Type B pancreatic cell (in vitro differentiated cells): Measurements from ENCODE around the gene MRPS34. TPM values are rescaled to one million over a fixed set of nuclear protein-coding genes. Genes with fewer than 3 reads are reported as not detected.
A peak's percentile ranks its signal among the peaks of the same experiment; 100 is the strongest.

Experiments
- DNase-seq: peaks from one replicate; pipeline ENCODE4 v3.0.0; 2021; ENCODE audit warnings: mixed read lengths; ENCODE audit not compliant: unreplicated experiment; ENCODE audit errors: extremely low spot score
- H3K27ac Mint-ChIP-seq: 2 replicates; pipeline ENCODE4 v1.8.0; 2021; ENCODE audit warnings: mild to moderate bottlenecking, mixed read lengths
- H3K27me3 Mint-ChIP-seq: 2 replicates; pipeline ENCODE4 v1.8.0; 2021; ENCODE audit warnings: mixed read lengths
- H3K36me3 Mint-ChIP-seq: 2 replicates; pipeline ENCODE4 v1.8.0; 2021; ENCODE audit warnings: mixed read lengths
- H3K4me1 Mint-ChIP-seq: one replicate; pipeline ENCODE4 v1.8.0; 2021; ENCODE audit warnings: mixed read lengths; ENCODE audit not compliant: unreplicated experiment
- H3K4me3 Mint-ChIP-seq: 2 replicates; pipeline ENCODE4 v1.8.0; 2021; ENCODE audit warnings: mild to moderate bottlenecking, mixed read lengths
- H3K9me3 Mint-ChIP-seq: 2 replicates; pipeline ENCODE4 v1.8.0; 2021; ENCODE audit warnings: mixed read lengths
- CTCF ChIP-seq: fragments of 200-600 bp; sonication (generic); conservative IDR thresholded peaks from 2 replicates; pipeline ENCODE4 v1.5.0; 2021; ENCODE audit warnings: antibody characterized with exemption, mild to moderate bottlenecking
- total RNA-seq: library from RNA; stranded (reverse); gene quantifications from 2 replicates; pipeline ENCODE4 v1.2.1, GENCODE V29; 2021; ENCODE audit warnings: low replicate concordance

The MRPS34 gene
- total RNA-seq, 1 donor from 2014 or later = 95.5 TPM

GRCh38 chr16:1760911-1761310, 12.0 kb downstream of the MRPS34 start:
- Mint-ChIP-seq H3K36me3 (no peaks in the 10 kb centered on the region), H3K4me1 (no peaks in the 10 kb centered on the region), H3K9me3 (no peaks in the 10 kb centered on the region), H3K27me3 (no peaks in the 10 kb centered on the region), H3K27ac (no peak overlapping the region), H3K4me3 (no peak overlapping the region)
- DNase-seq = no peak
- TF ChIP-seq CTCF = no peak

GRCh38 chr16:1759511-1759910, 13.4 kb downstream of the MRPS34 start:
- TF ChIP-seq CTCF = no peak
- no peak for DNase-seq
- H3K9me3 Mint-ChIP-seq = no peaks in the 10 kb centered on the region
- no peaks in the 10 kb centered on the region for H3K4me1 Mint-ChIP-seq
- no peak overlapping the region for H3K4me3 Mint-ChIP-seq
- H3K27ac Mint-ChIP-seq = no peak overlapping the region
- H3K27me3 Mint-ChIP-seq = no peaks in the 10 kb centered on the region
- no peaks in the 10 kb centered on the region for H3K36me3 Mint-ChIP-seq

GRCh38 chr16:1758923-1759322, 14.0 kb downstream of the MRPS34 start:
- no peaks in the 10 kb centered on the region for H3K27me3 Mint-ChIP-seq
- H3K27ac Mint-ChIP-seq = no peak overlapping the region

GRCh38 chr16:1757714-1758461, 15.0 kb downstream of the MRPS34 start:
- Mint-ChIP-seq H3K9me3 (no peaks in the 10 kb centered on the region), H3K27me3 (no peaks in the 10 kb centered on the region), H3K27ac (no peak overlapping the region), H3K36me3 (no peaks in the 10 kb centered on the region), H3K4me3 (no peak overlapping the region), H3K4me1 (no peaks in the 10 kb centered on the region)
- TF ChIP-seq CTCF = no peak
- no peak for DNase-seq

More at GRCh38 chr16:1758923-1759322, 14.0 kb downstream of the MRPS34 start:
- no peak for DNase-seq
- Mint-ChIP-seq H3K4me3 (no peak overlapping the region), H3K36me3 (no peaks in the 10 kb centered on the region), H3K9me3 (no peaks in the 10 kb centered on the region), H3K4me1 (no peaks in the 10 kb centered on the region)
- no peak for TF ChIP-seq CTCF

GRCh38 chr16:1754204-1754603, 18.7 kb downstream of the MRPS34 start:
- Mint-ChIP-seq H3K9me3 (no peaks in the 10 kb centered on the region), H3K36me3 (no peaks in the 10 kb centered on the region), H3K27me3 (no peaks in the 10 kb centered on the region), H3K4me3 (no peak overlapping the region), H3K4me1 (no peaks in the 10 kb centered on the region), H3K27ac (peak overlapping the region; percentile 69)
- DNase-seq = no peak
- no peak for TF ChIP-seq CTCF
